GM18499 (cell line): ENCODE measurements around the gene WWC2.
"Not testable (repeated sequence)": the region's sequence is repeated elsewhere in the genome, so short reads cannot be mapped to it uniquely, and the experiment has no call there.

ENCODE experiments used
- ATAC-seq: cut with Tn5 transposase; IDR thresholded peaks from one replicate; pipeline ENCODE4 v1.9.1; 2021; ENCODE audit warnings: moderate number of reproducible peaks; ENCODE audit not compliant: insufficient read depth, unreplicated experiment

WWC2 gene

GRCh38 chr4:183099537-183100297, 660 bp downstream of the WWC2 start:
- no peak for ATAC-seq

DNA sequence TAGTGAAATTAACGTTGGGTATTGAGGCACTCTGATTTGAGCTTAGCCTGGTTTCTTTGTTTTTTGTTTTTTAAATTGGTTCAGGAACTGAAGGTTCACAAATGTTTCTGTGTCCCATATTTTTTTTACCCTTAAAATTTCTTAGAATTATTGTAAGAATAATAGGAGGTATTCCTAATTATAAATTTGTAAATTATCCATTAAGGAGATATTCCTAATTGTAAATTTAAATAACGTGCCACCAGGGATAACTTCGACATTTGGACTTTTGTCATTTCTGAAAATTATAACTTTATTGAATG, 1.2 kb downstream of the WWC2 start:
- ATAC-seq, result no peak

DNA sequence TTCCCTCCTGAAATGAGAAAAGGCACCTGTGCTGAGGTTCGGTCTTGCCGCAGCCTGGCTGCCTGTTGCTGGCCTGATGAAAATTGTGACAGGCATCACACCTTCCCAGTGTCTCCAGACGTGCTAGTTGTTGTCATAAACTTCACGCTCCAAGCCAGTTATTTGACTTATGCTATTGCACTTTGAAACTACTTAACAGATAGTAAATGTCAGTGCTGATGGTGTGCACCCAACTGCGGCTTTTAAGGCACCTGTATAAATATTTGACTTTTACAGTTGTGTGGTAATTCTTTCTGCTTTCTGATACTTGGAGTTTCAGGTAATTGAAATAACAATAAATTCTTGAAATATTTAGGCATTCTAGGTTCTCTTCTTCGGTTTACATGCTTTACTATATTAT, 1.8 kb downstream of the WWC2 start:
- no peak for ATAC-seq

- no peak for ATAC-seq
Measured at GRCh38 chr4:183101956-183102480, 3.0 kb downstream of the WWC2 start.

DNA sequence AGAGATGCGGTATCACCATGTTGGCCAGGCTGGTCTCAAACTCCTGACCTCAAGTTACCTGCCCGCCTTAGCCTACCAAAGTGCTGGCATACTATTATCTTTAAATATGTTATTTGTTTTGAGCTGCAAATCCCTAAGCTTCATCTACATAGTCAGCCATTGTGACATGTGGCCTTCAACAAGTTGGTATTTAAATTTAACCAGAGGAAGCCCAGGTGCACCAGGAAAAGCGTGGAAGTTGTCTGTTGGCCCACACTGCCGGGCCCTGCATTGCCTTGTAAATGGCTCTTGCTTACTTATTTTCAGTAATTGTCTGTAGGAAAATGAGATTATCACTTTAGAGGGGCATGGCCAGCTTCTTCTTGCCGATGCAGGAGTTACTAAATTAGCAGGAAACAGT, 6.0 kb downstream of the WWC2 start:
- ATAC-seq, result no peak

DNA sequence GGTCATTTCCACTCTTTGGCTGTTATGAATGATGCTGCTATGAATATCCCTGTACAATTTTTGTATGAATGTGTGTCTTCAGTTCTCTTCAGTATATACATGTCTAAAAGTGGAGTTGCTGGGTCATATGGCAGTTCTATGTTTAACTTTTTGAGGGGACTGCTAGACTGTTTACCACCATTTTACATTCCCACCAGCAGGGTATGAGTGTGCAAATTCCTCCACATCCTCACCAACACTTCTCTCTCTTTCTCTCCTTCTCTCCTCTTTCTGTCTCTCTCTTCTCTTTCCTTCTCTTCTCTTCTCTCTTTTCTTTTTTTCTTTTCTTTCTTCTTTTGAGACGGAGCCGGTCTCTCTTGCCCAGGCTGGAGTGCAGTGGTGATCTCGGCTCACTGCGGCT, 7.8 kb downstream of the WWC2 start:
- ATAC-seq, result no peak

DNA sequence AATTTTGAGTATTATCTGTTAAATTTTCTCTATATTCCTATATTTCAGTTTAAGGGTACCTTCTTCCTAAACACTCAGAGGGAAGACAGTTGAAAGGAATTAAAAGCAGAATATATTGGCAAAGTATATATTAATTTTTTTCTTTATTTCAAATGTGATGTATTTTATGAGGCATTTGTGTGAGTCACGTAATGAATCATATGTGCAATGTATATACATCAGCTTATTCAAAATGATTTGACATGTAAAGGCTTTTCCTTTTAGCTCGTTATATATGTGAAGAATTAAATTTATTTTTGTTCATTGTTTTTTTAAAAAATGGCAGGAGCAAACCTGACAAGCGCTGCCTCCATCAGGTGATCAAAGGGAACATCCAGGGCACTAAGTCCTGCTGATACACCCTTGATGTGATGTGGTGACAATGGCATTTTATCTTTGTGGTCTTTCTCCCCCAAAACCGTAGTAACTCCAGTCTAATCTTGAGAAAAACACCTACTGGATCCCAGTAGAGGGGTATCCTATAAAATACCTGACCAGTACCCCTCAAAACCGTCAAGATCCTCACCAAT, 8.9 kb downstream of the WWC2 start:
- ATAC-seq, result no peak

DNA sequence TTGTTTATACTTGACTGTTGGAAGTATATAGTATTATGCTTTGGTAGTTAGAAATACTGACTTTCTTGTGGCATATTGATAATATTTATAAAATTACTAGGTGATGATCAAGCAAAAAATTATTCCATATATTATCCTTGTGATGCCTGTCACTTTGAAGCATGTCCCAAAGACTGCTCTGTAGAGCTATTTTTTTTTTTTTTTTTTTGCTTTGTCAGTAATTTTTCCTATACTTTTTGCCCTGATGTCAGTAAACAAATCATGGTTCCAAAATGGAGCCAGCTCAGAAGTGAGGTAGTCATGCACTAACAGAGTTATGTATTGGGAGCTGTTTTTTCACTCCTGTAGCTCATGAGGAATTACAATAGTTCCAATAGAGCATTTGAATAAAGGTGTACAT, 11.2 kb downstream of the WWC2 start:
- ATAC-seq, result no peak

DNA sequence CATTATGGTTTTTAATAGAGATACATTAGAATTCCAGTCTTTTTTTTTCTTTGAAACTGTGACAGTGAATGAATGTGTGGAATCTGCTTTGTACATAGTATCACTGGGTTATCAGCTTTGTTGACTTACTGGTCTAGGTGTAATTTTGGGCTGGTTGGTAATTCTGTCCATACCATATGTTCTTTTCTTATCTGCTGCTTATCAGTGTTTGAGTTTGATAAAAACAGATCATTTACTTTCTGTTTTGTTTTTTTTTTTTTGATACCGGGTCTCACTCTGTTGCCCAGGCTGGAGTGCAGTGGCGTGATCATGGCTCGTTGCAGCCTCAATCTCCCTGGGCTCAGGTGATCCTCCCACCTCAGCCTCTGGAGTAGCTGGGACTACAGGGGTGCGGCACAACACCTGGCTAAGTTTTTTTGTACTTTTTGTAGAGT, 12.4 kb downstream of the WWC2 start:
- ATAC-seq, result no peak

GRCh38 chr4:183118141-183118540, 19.1 kb downstream of the WWC2 start:
- no peak for ATAC-seq

DNA sequence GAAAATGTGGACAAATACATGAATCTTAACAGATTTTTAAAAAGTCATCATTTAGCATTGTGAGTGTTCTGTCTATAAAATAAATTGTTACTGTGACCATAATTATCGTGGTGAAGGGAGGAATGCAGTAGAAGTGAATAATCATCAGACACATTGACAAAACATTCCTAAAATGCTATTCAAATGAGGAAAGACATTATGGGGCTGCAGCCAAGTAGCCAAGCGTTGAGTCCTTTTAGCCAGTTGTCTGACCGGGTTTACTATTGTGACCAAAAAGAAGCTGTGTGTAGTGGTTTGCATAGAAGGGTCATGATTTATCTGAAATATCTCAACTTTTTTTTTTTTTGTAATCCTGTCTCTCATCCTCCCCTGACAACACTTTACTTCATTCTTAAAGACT, 19.5 kb downstream of the WWC2 start:
- no peak for ATAC-seq

DNA sequence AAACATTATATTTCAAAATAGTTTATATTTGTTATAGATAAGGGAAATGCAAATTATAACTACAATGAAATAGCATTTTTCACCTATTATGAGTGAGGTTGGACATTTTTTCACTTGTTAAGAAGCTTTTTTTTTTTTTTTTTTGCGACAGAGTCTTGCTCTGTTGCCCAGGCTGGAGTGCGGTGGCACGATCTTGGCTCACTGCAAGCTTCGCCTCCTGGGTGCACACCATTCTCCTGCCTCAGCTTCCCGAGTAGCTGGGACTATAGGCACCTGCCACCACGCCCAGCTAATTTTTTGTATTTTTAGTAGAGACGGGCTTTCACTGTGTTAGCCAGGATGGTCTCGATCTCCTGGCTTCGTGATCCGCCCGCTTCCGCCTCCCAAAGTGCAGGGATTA, 22.6 kb downstream of the WWC2 start:
- ATAC-seq, result not testable (repeated sequence)

DNA sequence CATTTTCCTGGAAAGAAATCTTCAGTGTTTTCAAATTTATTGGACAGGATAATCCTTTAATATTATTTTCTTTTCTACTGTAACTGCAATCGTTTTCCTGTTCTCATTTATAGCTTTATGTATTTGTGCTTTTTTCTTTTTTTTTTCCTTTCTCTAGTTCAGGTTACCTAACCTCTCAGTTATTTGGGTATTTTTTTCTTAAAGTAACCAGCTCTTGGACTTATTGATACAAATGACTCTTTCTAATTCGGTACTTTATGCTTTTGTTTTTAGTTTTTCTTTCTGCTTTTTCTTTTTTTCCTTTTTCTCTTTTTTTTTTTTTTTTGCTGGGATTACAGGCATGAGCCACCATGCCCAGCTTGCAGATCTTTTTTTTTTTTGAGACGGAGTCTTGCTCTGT, 25.2 kb downstream of the WWC2 start:
- no peak for ATAC-seq

DNA sequence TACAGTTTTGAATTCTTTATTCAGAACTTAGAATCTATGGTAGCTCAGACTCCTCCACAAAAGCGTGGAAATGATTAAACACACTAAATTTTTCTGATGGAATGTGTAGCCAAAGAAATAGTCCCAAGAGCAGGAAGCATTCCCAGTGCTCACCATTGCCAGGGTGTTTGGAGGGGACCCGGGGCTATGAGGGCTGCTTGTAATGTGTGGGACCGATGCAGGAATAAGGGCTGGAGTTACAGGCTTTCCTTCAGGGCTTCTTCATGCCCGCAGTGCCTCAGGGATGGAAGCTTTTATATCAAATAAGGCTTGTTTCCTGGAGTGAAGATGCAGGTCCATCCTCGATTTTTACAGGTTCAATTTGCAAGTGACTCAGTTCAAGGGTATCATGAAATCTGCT, 25.8 kb downstream of the WWC2 start:
- no peak for ATAC-seq

DNA sequence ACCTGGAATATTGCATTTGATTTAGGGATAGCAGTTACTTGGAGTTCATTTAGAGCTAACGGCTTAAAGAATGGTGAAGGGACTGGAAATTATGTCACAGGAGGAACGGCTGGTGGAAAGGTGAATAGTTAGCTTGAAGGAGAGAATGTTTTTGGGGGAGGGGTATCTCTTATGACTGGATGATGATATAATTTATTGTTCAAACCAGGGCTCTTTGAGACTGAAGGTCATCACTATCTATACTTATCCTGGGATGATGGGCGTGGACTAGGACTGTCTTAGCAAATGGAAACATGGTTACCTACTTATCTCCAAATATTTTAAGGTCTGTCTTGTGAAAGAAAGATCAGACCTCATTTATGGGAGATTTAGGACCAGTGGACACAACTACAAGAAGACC, 30.1 kb downstream of the WWC2 start:
- ATAC-seq, result no peak

DNA sequence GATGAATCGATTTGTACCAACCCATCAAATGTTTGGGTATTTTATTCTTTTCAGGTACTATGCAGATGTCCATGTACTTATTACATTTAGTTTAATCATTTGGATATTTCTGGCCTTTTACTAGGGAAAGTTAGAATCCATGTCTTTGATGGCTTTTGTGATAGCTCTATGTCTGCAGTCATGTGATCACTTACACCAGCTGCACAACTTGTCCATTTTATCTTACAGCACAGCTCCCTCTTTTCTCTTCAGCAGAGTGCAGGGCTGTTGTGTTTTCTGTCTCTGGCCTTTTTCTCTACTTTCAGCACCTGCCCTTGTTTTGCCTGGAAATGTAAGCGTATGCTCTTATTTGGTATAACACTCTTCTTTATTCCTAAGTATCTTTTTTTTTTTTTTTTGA, 30.6 kb downstream of the WWC2 start:
- no peak for ATAC-seq

- ATAC-seq, result no peak
Measured at GRCh38 chr4:183130328-183131155, 31.5 kb downstream of the WWC2 start.

- ATAC-seq, result no peak
Measured at GRCh38 chr4:183132081-183132480, 33.0 kb downstream of the WWC2 start.

DNA sequence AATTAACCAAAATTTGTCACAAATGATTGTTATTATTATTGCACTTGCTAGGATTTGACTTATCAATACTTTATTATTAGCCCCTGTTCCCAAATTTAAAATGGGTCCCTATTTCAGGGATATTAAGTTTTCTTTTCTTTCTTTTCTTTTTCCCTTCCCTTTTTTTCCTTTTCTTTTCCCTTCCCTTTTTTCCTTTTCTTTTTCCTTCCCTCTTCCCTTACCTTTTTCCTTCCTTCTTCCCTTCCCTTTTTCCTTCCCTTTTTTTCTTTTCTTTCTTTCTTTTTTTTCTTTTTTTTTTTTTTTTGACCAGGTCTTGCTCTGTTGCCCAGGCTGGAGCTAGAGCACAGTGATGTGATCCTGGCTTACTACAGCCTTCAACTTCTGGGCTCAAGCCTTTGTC, 33.8 kb downstream of the WWC2 start:
- ATAC-seq, result no peak

DNA sequence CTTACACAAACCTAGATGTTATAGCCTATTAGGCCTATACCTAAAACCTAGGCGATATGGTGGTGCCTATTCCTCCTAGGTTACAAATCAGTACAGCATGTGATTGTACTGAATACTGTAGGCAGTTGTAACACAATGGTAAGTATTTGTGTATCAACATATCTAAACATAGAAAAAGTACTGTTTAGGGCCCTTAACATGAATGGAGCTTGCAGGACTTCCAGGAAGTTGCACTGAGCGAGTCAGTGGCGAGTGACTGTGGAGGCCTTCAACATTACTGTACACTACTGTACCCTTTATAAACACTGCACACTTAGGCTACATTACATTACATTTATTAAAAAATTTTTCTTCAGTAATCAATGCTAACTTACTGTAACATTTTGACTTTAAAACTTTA, 37.8 kb downstream of the WWC2 start:
- ATAC-seq, result no peak

DNA sequence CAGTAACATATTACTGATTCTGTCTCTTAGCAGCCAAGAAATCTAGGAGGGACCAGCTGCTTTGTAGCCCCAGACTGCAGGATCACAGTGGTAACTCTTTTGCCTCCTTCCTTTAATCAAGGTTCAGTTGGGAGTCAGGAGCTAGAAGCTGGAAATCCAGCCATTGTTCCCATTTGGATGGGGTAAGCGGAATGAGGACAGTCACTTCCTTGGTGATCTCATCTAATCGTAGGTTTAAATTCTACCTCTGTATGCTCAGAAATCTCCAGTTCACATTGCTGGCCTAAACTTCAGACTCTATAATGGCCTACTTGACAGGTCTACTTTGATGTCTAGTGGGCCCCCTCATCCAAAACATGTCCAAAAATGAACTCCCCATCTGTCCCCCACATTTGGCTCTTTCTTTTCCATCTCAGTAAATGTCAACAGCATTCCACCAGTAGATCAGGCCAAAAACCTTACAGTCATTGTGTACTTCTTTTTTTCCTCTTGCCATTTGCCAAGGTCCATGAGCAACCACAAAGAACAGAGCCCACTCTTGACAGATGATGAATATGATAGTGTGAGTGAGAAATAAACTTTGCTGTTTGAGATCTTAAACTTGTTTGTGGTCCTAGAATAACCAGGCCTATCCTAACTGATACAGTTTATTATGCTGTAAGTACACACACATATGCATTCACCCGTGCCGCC, 40.1 kb downstream of the WWC2 start:
- no peak for ATAC-seq
